ENCODE data around the gene C2orf72. TPM values are rescaled to one million over a fixed set of nuclear protein-coding genes. Genes with fewer than 3 reads are reported as not detected.

Gene C2orf72
- total RNA-seq, 1 donor from 2014 or later: 0.05 TPM

DNA sequence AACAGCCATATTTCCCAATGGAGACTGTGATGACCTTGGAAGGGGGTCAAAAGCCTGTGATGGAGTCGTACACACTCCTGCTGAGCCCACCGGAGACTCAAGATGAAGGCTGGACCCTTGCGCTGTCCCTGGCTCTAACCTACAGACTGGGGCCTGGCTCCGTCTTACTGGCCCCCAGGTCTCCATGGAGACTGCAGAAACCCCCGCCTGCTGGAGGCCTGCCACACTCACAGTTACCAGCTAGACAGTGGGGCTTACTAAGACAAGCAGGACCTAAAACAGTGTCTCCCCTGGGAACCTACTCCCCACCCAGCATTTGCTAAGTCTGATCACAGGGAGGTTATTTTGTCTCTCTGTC lies 9.6 kb downstream of the C2orf72 start:
- Histone ChIP-seq H3K4me1 (no peaks in the 10 kb centered on the region), H3K27me3 (ENCODE audit: low read depth) (peaks cover 34% of the 10 kb centered on the region), H3K36me3 (no peaks in the 10 kb centered on the region), H3K9me3 (replicated peaks) (no peaks in the 10 kb centered on the region), H3K27ac (replicated peaks) (no peak overlapping the region), H3K4me3 (no peak overlapping the region)
- TF ChIP-seq, protein P1, sequence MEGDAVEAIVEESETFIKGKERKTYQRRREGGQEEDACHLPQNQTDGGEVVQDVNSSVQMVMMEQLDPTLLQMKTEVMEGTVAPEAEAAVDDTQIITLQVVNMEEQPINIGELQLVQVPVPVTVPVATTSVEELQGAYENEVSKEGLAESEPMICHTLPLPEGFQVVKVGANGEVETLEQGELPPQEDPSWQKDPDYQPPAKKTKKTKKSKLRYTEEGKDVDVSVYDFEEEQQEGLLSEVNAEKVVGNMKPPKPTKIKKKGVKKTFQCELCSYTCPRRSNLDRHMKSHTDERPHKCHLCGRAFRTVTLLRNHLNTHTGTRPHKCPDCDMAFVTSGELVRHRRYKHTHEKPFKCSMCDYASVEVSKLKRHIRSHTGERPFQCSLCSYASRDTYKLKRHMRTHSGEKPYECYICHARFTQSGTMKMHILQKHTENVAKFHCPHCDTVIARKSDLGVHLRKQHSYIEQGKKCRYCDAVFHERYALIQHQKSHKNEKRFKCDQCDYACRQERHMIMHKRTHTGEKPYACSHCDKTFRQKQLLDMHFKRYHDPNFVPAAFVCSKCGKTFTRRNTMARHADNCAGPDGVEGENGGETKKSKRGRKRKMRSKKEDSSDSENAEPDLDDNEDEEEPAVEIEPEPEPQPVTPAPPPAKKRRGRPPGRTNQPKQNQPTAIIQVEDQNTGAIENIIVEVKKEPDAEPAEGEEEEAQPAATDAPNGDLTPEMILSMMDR (IDR thresholded peaks at IDR 0.05; ENCODE audit: borderline replicate concordance): no peak
- intact Hi-C loops (cut with micrococcal nuclease): no loop called here
- DNase-seq: no peak

GRCh38 chr2:231047274-231047922 lies 10.1 kb downstream of the C2orf72 start:
- intact Hi-C loops (cut with micrococcal nuclease): no loop called here
- no peaks in the 10 kb centered on the region for H3K36me3 ChIP-seq
- H3K27me3 ChIP-seq (ENCODE audit: low read depth): peaks cover 29% of the 10 kb centered on the region
- H3K4me3 ChIP-seq: no peak overlapping the region
- H3K27ac ChIP-seq (replicated peaks): no peak overlapping the region
- DNase-seq: no peak
- peaks cover 4% of the 10 kb centered on the region for H3K4me1 ChIP-seq
- no peaks in the 10 kb centered on the region for H3K9me3 ChIP-seq (replicated peaks)
- TF ChIP-seq, protein P1 (IDR thresholded peaks at IDR 0.05; ENCODE audit: borderline replicate concordance): no peak

DNA sequence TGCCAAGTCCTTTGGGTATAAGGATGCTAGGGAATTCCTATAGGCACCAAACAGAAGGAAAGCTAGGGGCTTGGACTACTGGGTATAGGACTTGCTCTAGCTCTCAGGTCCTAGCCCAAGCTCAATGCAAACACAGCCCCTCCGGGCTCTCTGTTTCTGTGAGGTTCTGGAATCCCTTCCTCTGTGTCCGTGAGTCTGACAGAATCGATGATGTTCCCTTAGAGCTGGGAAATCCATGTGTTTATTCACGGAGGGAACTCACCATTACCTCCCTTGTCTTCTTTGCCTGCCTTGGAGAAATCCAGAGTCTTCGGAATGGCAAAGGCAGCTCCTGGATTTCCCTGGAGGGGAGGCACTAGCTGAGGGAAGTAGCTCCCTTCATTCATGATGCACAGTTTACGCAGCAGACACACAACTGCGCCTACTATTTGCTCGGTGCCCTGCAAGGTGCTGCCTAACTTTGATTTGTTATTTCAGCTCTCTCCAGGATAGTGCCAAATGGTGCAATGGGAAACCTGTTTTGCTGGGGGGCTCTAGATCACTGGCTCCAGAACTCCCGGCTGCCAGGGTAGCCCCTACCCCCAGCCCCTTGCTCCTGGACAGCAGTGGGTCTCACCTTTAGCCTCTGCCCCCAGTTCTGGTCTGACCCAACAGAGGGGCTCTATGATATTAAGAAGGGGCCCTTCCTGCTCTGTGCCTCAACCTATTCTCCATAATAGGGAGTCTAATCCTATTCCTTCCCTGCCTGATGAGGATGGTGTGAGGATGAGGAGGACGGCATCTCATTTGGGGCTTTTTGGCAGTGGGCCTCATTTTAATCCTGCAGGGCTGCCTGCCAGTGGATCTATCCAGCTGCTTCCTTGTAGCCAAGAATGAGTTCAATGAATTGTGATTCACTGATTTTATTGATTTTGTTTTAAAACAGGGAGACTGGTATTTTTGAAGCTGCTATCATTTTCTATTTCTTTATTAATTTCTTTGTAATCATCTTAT lies 10.9 kb downstream of the C2orf72 start:
- Histone ChIP-seq H3K4me3 (no peak overlapping the region), H3K36me3 (no peaks in the 10 kb centered on the region), H3K4me1 (peaks cover 12% of the 10 kb centered on the region), H3K9me3 (replicated peaks) (no peaks in the 10 kb centered on the region), H3K27me3 (ENCODE audit: low read depth) (peaks cover 21% of the 10 kb centered on the region), H3K27ac (replicated peaks) (no peak overlapping the region)
- TF ChIP-seq, protein P1 (IDR thresholded peaks at IDR 0.05; ENCODE audit: borderline replicate concordance): no peak
- no peak for DNase-seq
- intact Hi-C loops (cut with micrococcal nuclease): no loop called here

DNA sequence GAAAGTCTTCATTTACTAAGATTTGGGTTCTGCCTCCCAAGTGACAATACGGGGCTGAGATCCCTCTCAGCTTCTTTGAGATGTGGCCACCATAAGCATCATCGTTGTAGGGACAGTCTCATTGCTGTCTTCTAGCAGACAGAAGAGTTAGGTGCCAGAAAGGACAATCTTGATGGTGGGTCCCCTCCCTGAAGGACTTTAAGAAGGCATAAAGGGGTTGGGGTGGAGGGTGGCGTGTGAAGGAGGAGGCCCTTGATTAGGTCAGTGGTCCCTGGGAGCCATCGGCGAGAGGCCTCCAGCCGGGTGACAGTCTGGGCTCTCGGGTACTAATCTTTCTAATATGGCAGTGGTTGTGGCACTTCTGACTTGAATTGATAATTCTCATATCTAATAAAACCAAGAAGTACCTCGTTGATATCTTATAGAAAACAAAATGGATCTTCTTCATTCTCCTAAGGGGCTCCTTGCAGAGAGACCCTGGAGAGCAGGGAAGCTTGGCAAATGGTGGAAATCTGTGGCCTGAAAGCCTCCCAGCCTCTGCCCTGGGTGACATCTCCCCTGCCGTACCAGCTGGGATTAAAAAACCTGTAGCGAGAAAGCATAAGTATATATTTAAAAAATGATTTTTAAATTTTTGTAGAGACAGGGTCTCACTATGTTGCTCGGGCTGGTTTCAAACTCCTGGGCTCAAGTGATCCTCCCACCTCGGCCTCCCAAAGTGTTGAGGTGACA lies 12.1 kb downstream of the C2orf72 start:
- no peaks in the 10 kb centered on the region for H3K36me3 ChIP-seq
- TF ChIP-seq, protein P1 (IDR thresholded peaks at IDR 0.05; ENCODE audit: borderline replicate concordance): no peak
- no peak for DNase-seq
- H3K4me3 ChIP-seq: no peak overlapping the region
- H3K27ac ChIP-seq (replicated peaks): no peak overlapping the region
- peaks cover 13% of the 10 kb centered on the region for H3K4me1 ChIP-seq
- intact Hi-C loops (cut with micrococcal nuclease): no loop called here
- no peaks in the 10 kb centered on the region for H3K9me3 ChIP-seq (replicated peaks)
- peaks cover 21% of the 10 kb centered on the region for H3K27me3 ChIP-seq (ENCODE audit: low read depth)
